ENCODE results near the gene CADPS2.

DNA sequence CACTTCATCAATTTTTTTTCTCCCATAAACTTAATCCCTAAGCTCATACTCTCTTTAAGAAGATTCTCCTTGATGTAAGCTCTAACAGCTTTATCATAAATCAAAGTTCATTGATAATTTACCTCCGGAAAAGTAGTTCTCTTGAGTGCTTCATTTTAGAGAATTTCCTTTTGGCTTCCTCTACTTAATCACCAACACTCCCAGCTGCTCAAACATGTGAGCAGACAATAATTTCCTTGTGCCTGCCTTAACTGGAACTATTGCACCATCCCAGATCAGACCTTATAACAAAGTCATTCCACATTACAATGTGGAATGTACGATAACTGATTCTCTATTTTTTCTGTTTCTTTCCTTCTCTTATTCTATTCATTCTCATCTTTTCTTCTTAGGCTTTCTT is 587.6 kb downstream of the CADPS2 start:
- TF ChIP-seq, protein P1, sequence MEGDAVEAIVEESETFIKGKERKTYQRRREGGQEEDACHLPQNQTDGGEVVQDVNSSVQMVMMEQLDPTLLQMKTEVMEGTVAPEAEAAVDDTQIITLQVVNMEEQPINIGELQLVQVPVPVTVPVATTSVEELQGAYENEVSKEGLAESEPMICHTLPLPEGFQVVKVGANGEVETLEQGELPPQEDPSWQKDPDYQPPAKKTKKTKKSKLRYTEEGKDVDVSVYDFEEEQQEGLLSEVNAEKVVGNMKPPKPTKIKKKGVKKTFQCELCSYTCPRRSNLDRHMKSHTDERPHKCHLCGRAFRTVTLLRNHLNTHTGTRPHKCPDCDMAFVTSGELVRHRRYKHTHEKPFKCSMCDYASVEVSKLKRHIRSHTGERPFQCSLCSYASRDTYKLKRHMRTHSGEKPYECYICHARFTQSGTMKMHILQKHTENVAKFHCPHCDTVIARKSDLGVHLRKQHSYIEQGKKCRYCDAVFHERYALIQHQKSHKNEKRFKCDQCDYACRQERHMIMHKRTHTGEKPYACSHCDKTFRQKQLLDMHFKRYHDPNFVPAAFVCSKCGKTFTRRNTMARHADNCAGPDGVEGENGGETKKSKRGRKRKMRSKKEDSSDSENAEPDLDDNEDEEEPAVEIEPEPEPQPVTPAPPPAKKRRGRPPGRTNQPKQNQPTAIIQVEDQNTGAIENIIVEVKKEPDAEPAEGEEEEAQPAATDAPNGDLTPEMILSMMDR (IDR thresholded peaks at IDR 0.05; ENCODE audit: insufficient read depth, low read length): no peak
- TF ChIP-seq, protein P2, sequence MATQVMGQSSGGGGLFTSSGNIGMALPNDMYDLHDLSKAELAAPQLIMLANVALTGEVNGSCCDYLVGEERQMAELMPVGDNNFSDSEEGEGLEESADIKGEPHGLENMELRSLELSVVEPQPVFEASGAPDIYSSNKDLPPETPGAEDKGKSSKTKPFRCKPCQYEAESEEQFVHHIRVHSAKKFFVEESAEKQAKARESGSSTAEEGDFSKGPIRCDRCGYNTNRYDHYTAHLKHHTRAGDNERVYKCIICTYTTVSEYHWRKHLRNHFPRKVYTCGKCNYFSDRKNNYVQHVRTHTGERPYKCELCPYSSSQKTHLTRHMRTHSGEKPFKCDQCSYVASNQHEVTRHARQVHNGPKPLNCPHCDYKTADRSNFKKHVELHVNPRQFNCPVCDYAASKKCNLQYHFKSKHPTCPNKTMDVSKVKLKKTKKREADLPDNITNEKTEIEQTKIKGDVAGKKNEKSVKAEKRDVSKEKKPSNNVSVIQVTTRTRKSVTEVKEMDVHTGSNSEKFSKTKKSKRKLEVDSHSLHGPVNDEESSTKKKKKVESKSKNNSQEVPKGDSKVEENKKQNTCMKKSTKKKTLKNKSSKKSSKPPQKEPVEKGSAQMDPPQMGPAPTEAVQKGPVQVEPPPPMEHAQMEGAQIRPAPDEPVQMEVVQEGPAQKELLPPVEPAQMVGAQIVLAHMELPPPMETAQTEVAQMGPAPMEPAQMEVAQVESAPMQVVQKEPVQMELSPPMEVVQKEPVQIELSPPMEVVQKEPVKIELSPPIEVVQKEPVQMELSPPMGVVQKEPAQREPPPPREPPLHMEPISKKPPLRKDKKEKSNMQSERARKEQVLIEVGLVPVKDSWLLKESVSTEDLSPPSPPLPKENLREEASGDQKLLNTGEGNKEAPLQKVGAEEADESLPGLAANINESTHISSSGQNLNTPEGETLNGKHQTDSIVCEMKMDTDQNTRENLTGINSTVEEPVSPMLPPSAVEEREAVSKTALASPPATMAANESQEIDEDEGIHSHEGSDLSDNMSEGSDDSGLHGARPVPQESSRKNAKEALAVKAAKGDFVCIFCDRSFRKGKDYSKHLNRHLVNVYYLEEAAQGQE (IDR thresholded peaks at IDR 0.05; ENCODE audit: insufficient replicate concordance, low read depth): no peak

All from HL-60 (cell line).